K562 (cell line): ENCODE results near the gene SHISA5. TPM values are rescaled to one million over a fixed set of nuclear protein-coding genes. Genes with fewer than 3 reads are reported as not detected.

Experiments used
- ATAC-seq: fragments of 200-7000 bp; cut with Tn5 transposase; 3 replicates; pipeline ENCODE4 v1.9.1; 2020; ENCODE audit warnings: moderate library complexity
- BruUV-seq: library from RNA; stranded (reverse); fragments of 400-500 nt; replicated peaks from 2 replicates; lab custom pipeline; 2021; lab: Mats Ljungman, UMichigan
- CTCF ChIA-PET: fragments of 300-600 bp; formaldehyde crosslinking; extraction: SDS; loops from one replicate; lab custom pipeline; 2021; ENCODE audit warnings: low intra/inter-chr PET ratio; lab: Yijun Ruan, JAX
- POLR2A ChIA-PET: fragments of 300-600, 350-650 bp; sonication (Branson Sonifier 250); formaldehyde crosslinking; extraction: SDS; loops from one replicate; lab custom pipeline; 2021; ENCODE audit warnings: antibody characterized with exemption, inconsistent platforms; lab: Yijun Ruan, JAX
- DNase-seq, 4 experiments: peaks; one replicate each; pipeline versions ENCODE4 v3.0.0 to v3.0.0-alpha.2; 2011 to 2018; ENCODE audit warnings: low spot score in 3 of 4, mixed read lengths in 3 of 4; ENCODE audit errors: extremely low read depth in 1 of 4
- FAIRE-seq: peaks from 2 replicates; lab custom pipeline; 2011; peaks lifted over from hg19 to GRCh38; lab: Jason Lieb, UNC
- H2AFZ ChIP-seq: 2 replicates; pipeline ENCODE4 v1.6.0; 2011; ENCODE audit warnings: low read depth, low read length, control low read depth, inconsistent platforms
- H3K27ac ChIP-seq: fragments of 200-600 bp; 3 replicates; pipeline ENCODE4 v1.8.0; 2011; ENCODE audit warnings: low read depth, mild to moderate bottlenecking, control low read depth, inconsistent platforms, low read length, moderate library complexity, mixed read lengths; ENCODE audit errors: extremely low read depth
- H3K27me3 ChIP-seq, 2 experiments: fragments of 300-600 bp in 1 of 2; 2 replicates in 1 of 2; 3 replicates in 1 of 2; pipeline versions ENCODE4 v1.6.0 to v1.8.0; 2011; ENCODE audit warnings: inconsistent platforms in 2 of 2, low read length in 2 of 2, mild to moderate bottlenecking in 1 of 2, mixed read lengths in 1 of 2, moderate library complexity in 1 of 2; ENCODE audit not compliant: control insufficient read depth in 2 of 2, insufficient read depth in 2 of 2
- H3K36me3 ChIP-seq: fragments of 300-600 bp; 3 replicates; pipeline ENCODE4 v1.8.0; 2011; ENCODE audit warnings: mild to moderate bottlenecking, low read length, inconsistent platforms; ENCODE audit not compliant: control insufficient read depth, insufficient read depth
- H3K4me1 ChIP-seq, 2 experiments: fragments of 200-600 bp in 1 of 2; replicated peaks in 1 of 2; 2 replicates in 1 of 2; 3 replicates in 1 of 2; pipeline versions ENCODE4 v1.5.1 to v1.8.0; 2011; ENCODE audit warnings: inconsistent platforms in 2 of 2, low read length in 2 of 2, mild to moderate bottlenecking in 1 of 2, mixed read lengths in 1 of 2, moderate library complexity in 1 of 2; ENCODE audit not compliant: control insufficient read depth in 2 of 2, insufficient read depth in 2 of 2
- H3K4me2 ChIP-seq: 2 replicates; pipeline ENCODE4 v1.6.1; 2011; ENCODE audit warnings: low read length, control low read depth, inconsistent platforms, mixed read lengths; ENCODE audit not compliant: insufficient read depth
- H3K4me3 ChIP-seq: fragments of 200-600 bp; sonication (generic), shearing (Covaris generic); 2 replicates; pipeline ENCODE4 v1.5.1; 2016; ENCODE audit warnings: control low read depth, inconsistent platforms
- H3K79me2 ChIP-seq: fragments of 200-600 bp; 3 replicates; pipeline ENCODE4 v1.8.0; 2011; ENCODE audit warnings: low read length, inconsistent platforms; ENCODE audit not compliant: control insufficient read depth, insufficient read depth
- H3K9ac ChIP-seq, 2 experiments: 2 replicates each; pipeline versions ENCODE4 v1.6.0 to v1.6.1; 2011; ENCODE audit warnings: low read depth in 2 of 2, low read length in 2 of 2, control low read depth in 1 of 2, inconsistent platforms in 1 of 2, mild to moderate bottlenecking in 1 of 2, mixed read lengths in 1 of 2; ENCODE audit not compliant: insufficient read depth in 1 of 2
- H3K9me1 ChIP-seq: one replicate; pipeline ENCODE4 v1.6.0; 2011; ENCODE audit warnings: inconsistent platforms, mild to moderate bottlenecking, low read length, moderate library complexity; ENCODE audit not compliant: control insufficient read depth, insufficient read depth
- H3K9me3 ChIP-seq: replicated peaks from 2 replicates; pipeline ENCODE4 v1.5.1; 2011; ENCODE audit warnings: low read depth, low read length, inconsistent platforms; ENCODE audit not compliant: control insufficient read depth, insufficient read depth
- H4K20me1 ChIP-seq: replicated peaks from 2 replicates; pipeline ENCODE4 v1.6.1; 2011; ENCODE audit warnings: low read length, inconsistent platforms, mixed read lengths; ENCODE audit not compliant: control insufficient read depth, insufficient read depth
- CBX2 ChIP-seq: fragments of 200-600 bp; sonication (generic); IDR thresholded peaks from one replicate; pipeline ENCODE4 v1.6.1; 2012; ENCODE audit warnings: mild to moderate bottlenecking, low read length, inconsistent platforms; ENCODE audit not compliant: insufficient read depth, poor library complexity, severe bottlenecking
- HDAC1 ChIP-seq, 2 experiments: fragments of 450-650 bp; IDR thresholded peaks; 2 replicates each; pipeline ENCODE4 v1.6.1; 2016 to 2017; ENCODE audit warnings: inconsistent platforms in 1 of 2, mild to moderate bottlenecking in 1 of 2, moderate library complexity in 1 of 2
- KLF6 ChIP-seq: fragments of 250-450 bp; sonication (Bioruptor Pico); IDR thresholded peaks from 2 replicates; pipeline ENCODE4 v1.4.0; 2020; ENCODE audit warnings: mild to moderate bottlenecking, moderate library complexity, borderline replicate concordance
- POLR2AphosphoS2 ChIP-seq: IDR thresholded peaks from 2 replicates; pipeline ENCODE4 v1.6.1; 2012; ENCODE audit warnings: low read length, improper control_type of control experiment
- RERE ChIP-seq: sonication (generic); formaldehyde crosslinking; IDR thresholded peaks from 2 replicates; pipeline ENCODE4 v1.8.0; 2023; ENCODE audit warnings: missing genetic modification reagents, mild to moderate bottlenecking, borderline replicate concordance
- SETDB1 ChIP-seq: IDR thresholded peaks from one replicate; pipeline ENCODE4 v1.6.1; 2012; ENCODE audit warnings: low read length, control low read depth, inconsistent platforms
- SIN3A ChIP-seq, 2 experiments: fragments of 150-350 bp in 1 of 2; IDR thresholded peaks; 2 replicates each; pipeline ENCODE4 v1.6.1; 2011 to 2016; ENCODE audit warnings: borderline replicate concordance in 2 of 2, low read depth in 2 of 2, low read length in 2 of 2, mild to moderate bottlenecking in 2 of 2, moderate library complexity in 2 of 2; ENCODE audit not compliant: control insufficient read depth in 1 of 2
- ZNF143 ChIP-seq: sonication (generic); formaldehyde crosslinking; IDR thresholded peaks from 2 replicates; pipeline ENCODE4 v1.9.0; 2022; ENCODE audit warnings: mild to moderate bottlenecking, missing genetic modification reagents
- ZNF253 ChIP-seq: fragments of 250-450 bp; sonication (Bioruptor Pico); conservative IDR thresholded peaks from 2 replicates; pipeline ENCODE4 v1.6.1; 2021; ENCODE audit warnings: mild to moderate bottlenecking
- ZNF644 ChIP-seq: fragments of 200-800 bp; sonication (Bioruptor generic); IDR thresholded peaks from 2 replicates; pipeline ENCODE4 v1.6.1; 2016; ENCODE audit warnings: low read depth, missing genetic modification characterization, missing compliant biosample characterization
- WGBS: fragments of 100-300 bp; shearing (Covaris generic); methylation state at CpG from one replicate; pipeline ENCODE4 v1.1.6; 2016; ENCODE audit warnings: low coverage, mixed read lengths; ENCODE audit not compliant: insufficient coverage; ENCODE audit errors: missing lambda C conversion rate; 5-methylcytosine and 5-hydroxymethylcytosine counted together
- in situ Hi-C: fragments of 300-500 bp; cut with MboI; formaldehyde crosslinking; loops from 4 replicates; pipeline ENCODE4 v1.15.0; 2018; ENCODE audit warnings: inconsistent platforms, mixed read lengths
- intact Hi-C: fragments of 100-400 bp; cut with micrococcal nuclease; formaldehyde crosslinking; loops from 2 replicates; pipeline ENCODE4 v1.14.2; 2022
- polyA plus RNA-seq, 8 experiments: library from polyadenylated mRNA; depleted of rRNA in 4 of 8; stranded (reverse) in 5 of 8; unstranded in 3 of 8; fragments of >200 nt; fragmentation: Nextera tagmentation in 2 of 8; fragmentation: Illumina TruSeq in 1 of 8; extraction: Ambion mirVana in 2 of 8; extraction: Trizol in 1 of 8; gene quantifications; 2 replicates each; pipeline versions ENCODE4 v1.2.1 to v1.2.3, GENCODE V29; 2011 to 2014; ENCODE audit warnings: inconsistent platforms in 1 of 8, missing spikeins in 1 of 8
- total RNA-seq, 7 experiments: library from RNA; depleted of rRNA in 6 of 7; stranded (reverse); fragments of >200 nt in 6 of 7; fragmentation: Illumina TruSeq in 2 of 7; extraction: Trizol in 2 of 7; gene quantifications; 2 replicates each; pipeline versions ENCODE4 v1.2.1 to v1.2.3, GENCODE V29; 2011 to 2021; ENCODE audit warnings: low replicate concordance in 1 of 7

SHISA5 gene
- total and polyA plus RNA-seq, 9 of the 15 experiments (the other 6 are each of a cell fraction or from before 2014, with no cell fraction given): 8.4 to 85.8 (median 56.1) TPM

GRCh38 chr3:48501196-48501595 lies 2.8 kb downstream of the SHISA5 start:
- ChIA-PET CTCF (no interaction called here), POLR2A (interaction anchor here (1.4 kb wide), 1 partner anchor 28 kb away, joined by 5 read pairs; no protein-coding TSS in a partner anchor)
- WGBS: 38% methylated on average over 5 of the region's 7 CpGs
- Histone ChIP-seq H3K9me1 (no peaks in the 10 kb centered on the region), H3K9ac (peak overlapping the region in 1 of 2 experiments; percentile 68; a peak in 2 of 4 replicates), H3K4me1 (peaks cover 5 to 34% of the 10 kb centered on the region in 2 experiments; a peak in 4 of 5 replicates), H3K9me3 (no peaks in the 10 kb centered on the region), H3K4me2 (no peak overlapping the region), H2AFZ (no peak overlapping the region), H3K27ac (no peak overlapping the region), H3K27me3 (no peaks in the 10 kb centered on the region), H3K36me3 (no peaks in the 10 kb centered on the region), H4K20me1 (no peaks in the 10 kb centered on the region), H3K79me2 (no peaks in the 10 kb centered on the region), H3K4me3 (no peak overlapping the region)
- no TSS peak for BruUV-seq
- no peak for TF ChIP-seq ZNF143 (CRISPR knock-in tag)
- TF ChIP-seq RERE (CRISPR knock-in tag): no peak
- TF ChIP-seq SETDB1: no peak
- TF ChIP-seq POLR2AphosphoS2: no peak
- no peak for TF ChIP-seq KLF6 (CRISPR knock-in tag)
- no peak for TF ChIP-seq SIN3A (IDR thresholded peaks at IDR 0.05; ENCODE audit: borderline replicate concordance in 2 of 2, control insufficient read depth in 1 of 2, low read depth in 2 of 2, low read length in 2 of 2)
- TF ChIP-seq ZNF253 (CRISPR knock-in tag): no peak
- no peak for TF ChIP-seq CBX2
- TF ChIP-seq ZNF644 (tag): no peak
- no peak for TF ChIP-seq HDAC1 (IDR thresholded peaks at IDR 0.05)
- in situ Hi-C loops: no loop called here
- ATAC-seq (no peak), FAIRE-seq (no peak), DNase-seq (no peak)
- intact Hi-C loops: loop anchor here (10.0 kb wide), 1 partner anchor 96 kb away; no protein-coding TSS in a partner anchor
